ENCODE results near the gene DRD2.

The DRD2 gene

GRCh38 chr11:113465786-113466185, 9.4 kb downstream of the DRD2 start:
- CTCF ChIA-PET, result interaction anchor here (0.6 kb wide), 1 partner anchor 1024 kb away, joined by 3 read pairs; no protein-coding TSS in a partner anchor

GRCh38 chr11:113464416-113464815, 10.8 kb downstream of the DRD2 start:
- CTCF ChIA-PET, result no interaction called here
- TF ChIP-seq SP2 (tag by site-specific recombination; IDR thresholded peaks at IDR 0.05) (no peak), KLF16 (tag by site-specific recombination; IDR thresholded peaks at IDR 0.05) (no peak), HOXD13 (CRISPR knock-in tag; IDR thresholded peaks at IDR 0.05; ENCODE audit: borderline replicate concordance) (no peak), ZNF404 (tag by site-specific recombination; IDR thresholded peaks at IDR 0.05) (no peak)
- TF ChIP-seq, protein P1, sequence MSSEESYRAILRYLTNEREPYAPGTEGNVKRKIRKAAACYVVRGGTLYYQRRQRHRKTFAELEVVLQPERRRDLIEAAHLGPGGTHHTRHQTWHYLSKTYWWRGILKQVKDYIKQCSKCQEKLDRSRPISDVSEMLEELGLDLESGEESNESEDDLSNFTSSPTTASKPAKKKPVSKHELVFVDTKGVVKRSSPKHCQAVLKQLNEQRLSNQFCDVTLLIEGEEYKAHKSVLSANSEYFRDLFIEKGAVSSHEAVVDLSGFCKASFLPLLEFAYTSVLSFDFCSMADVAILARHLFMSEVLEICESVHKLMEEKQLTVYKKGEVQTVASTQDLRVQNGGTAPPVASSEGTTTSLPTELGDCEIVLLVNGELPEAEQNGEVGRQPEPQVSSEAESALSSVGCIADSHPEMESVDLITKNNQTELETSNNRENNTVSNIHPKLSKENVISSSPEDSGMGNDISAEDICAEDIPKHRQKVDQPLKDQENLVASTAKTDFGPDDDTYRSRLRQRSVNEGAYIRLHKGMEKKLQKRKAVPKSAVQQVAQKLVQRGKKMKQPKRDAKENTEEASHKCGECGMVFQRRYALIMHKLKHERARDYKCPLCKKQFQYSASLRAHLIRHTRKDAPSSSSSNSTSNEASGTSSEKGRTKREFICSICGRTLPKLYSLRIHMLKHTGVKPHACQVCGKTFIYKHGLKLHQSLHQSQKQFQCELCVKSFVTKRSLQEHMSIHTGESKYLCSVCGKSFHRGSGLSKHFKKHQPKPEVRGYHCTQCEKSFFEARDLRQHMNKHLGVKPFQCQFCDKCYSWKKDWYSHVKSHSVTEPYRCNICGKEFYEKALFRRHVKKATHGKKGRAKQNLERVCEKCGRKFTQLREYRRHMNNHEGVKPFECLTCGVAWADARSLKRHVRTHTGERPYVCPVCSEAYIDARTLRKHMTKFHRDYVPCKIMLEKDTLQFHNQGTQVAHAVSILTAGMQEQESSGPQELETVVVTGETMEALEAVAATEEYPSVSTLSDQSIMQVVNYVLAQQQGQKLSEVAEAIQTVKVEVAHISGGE (tag by site-specific recombination; conservative IDR thresholded peaks at IDR 0.05; ENCODE audit: low read depth), result no peak
- TF ChIP-seq, protein P2, sequence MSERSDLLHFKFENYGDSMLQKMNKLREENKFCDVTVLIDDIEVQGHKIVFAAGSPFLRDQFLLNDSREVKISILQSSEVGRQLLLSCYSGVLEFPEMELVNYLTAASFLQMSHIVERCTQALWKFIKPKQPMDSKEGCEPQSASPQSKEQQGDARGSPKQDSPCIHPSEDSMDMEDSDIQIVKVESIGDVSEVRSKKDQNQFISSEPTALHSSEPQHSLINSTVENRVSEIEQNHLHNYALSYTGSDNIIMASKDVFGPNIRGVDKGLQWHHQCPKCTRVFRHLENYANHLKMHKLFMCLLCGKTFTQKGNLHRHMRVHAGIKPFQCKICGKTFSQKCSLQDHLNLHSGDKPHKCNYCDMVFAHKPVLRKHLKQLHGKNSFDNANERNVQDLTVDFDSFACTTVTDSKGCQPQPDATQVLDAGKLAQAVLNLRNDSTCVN (tag by site-specific recombination; optimal IDR thresholded peaks at IDR 0.05), result no peak

More at GRCh38 chr11:113465786-113466185, 9.4 kb downstream of the DRD2 start:
- Histone ChIP-seq H3K27ac (ENCODE audit: extremely low read depth, low read depth, low read length) (no peak overlapping the region), H3K4me3 (ENCODE audit: low read depth, low read length) (no peak overlapping the region), H3K9me3 (ENCODE audit: control insufficient read depth, insufficient read depth, low read depth, low read length) (no peaks in the 10 kb centered on the region), H3K4me1 (ENCODE audit: control insufficient read depth, insufficient read depth, low read length) (no peaks in the 10 kb centered on the region), H3K36me3 (ENCODE audit: control insufficient read depth in 2 of 2, insufficient read depth in 1 of 2, low read length in 2 of 2) (no peaks in the 10 kb centered on the region)
- POLR2A ChIA-PET, result no interaction called here
- TF ChIP-seq ZBTB8A (tag by site-specific recombination; IDR thresholded peaks at IDR 0.05), result no peak
- TF ChIP-seq HOXA7 (CRISPR knock-in tag; IDR thresholded peaks at IDR 0.05; ENCODE audit: borderline replicate concordance), result no peak
- TF ChIP-seq, protein P3, sequence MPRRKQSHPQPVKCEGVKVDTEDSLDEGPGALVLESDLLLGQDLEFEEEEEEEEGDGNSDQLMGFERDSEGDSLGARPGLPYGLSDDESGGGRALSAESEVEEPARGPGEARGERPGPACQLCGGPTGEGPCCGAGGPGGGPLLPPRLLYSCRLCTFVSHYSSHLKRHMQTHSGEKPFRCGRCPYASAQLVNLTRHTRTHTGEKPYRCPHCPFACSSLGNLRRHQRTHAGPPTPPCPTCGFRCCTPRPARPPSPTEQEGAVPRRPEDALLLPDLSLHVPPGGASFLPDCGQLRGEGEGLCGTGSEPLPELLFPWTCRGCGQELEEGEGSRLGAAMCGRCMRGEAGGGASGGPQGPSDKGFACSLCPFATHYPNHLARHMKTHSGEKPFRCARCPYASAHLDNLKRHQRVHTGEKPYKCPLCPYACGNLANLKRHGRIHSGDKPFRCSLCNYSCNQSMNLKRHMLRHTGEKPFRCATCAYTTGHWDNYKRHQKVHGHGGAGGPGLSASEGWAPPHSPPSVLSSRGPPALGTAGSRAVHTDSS (tag by site-specific recombination; IDR thresholded peaks at IDR 0.05), result no peak
- TF ChIP-seq ZNF791 (tag by site-specific recombination; IDR thresholded peaks at IDR 0.05), result no peak
- TF ChIP-seq PRDM10 (tag by site-specific recombination; IDR thresholded peaks at IDR 0.05), result no peak
- TF ChIP-seq ZNF280D (tag by site-specific recombination; IDR thresholded peaks at IDR 0.05), result no peak
- no peak for TF ChIP-seq ZBTB17 (tag by site-specific recombination; IDR thresholded peaks at IDR 0.05)

More at GRCh38 chr11:113464416-113464815, 10.8 kb downstream of the DRD2 start:
- Histone ChIP-seq H3K4me3 (ENCODE audit: low read depth, low read length) (no peak overlapping the region), H3K27ac (ENCODE audit: extremely low read depth, low read depth, low read length) (no peak overlapping the region), H3K9me3 (ENCODE audit: control insufficient read depth, insufficient read depth, low read depth, low read length) (no peaks in the 10 kb centered on the region), H3K36me3 (ENCODE audit: control insufficient read depth in 2 of 2, insufficient read depth in 1 of 2, low read length in 2 of 2) (no peaks in the 10 kb centered on the region), H3K4me1 (ENCODE audit: control insufficient read depth, insufficient read depth, low read length) (no peaks in the 10 kb centered on the region)
- POLR2A ChIA-PET, result no interaction called here

Measured in HEK293 (cell line).